ENCODE measurements around the gene OR5K3. TPM values are rescaled to one million over a fixed set of nuclear protein-coding genes. Genes with fewer than 3 reads are reported as not detected.
"Not testable (repeated sequence)": the region's sequence is repeated elsewhere in the genome, so short reads cannot be mapped to it uniquely, and the experiment has no call there.

The OR5K3 gene
- total RNA-seq, 1 experiment from 2014 or later = not detected

DNA sequence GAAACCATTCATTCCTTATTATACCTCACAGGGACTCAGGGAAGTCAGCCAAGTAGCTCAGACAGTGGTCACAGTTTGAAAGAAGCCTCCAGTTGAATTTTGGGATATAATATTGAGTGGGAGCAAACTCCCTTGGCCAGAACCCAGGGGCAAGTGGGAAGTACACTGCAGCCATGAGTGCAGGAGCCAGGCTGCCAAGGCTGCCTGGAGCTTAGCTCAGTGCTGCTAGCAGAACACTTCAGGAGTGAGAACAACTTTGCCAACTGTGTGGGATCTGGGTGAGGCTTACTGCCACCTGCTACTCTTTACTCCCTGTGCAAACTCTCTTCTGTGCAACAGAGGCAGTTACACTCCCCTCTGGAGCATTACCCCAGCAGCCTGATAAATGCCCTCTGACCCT, 4.6 kb downstream of the OR5K3 start:
- no peak overlapping the region for H2BK20ac ChIP-seq (ENCODE audit: low read depth, low read length, poor library complexity, severe bottlenecking)
- no peaks in the 10 kb centered on the region; the same call in 1 of the 2 replicates for H3K27me3 Mint-ChIP-seq (ENCODE audit: low read depth)
- no peak overlapping the region for H3T11ph ChIP-seq (ENCODE audit: low read length)
- no peak overlapping the region for H3K14ac ChIP-seq (ENCODE audit: insufficient read depth, low read length)
- peaks cover 0 to 22% of the 10 kb centered on the region in 2 experiments; a peak in 2 of 4 replicates for H3K4me1 Mint-ChIP-seq
- no peak overlapping the region for H3K56ac ChIP-seq (ENCODE audit: insufficient read length, low read depth, low read length)
- H3K27ac ChIP-seq (ENCODE audit: insufficient read length, low read depth, low read length) = no peak overlapping the region
- no peak overlapping the region for H2AFZ ChIP-seq (ENCODE audit: low read length)
- H2BK12ac ChIP-seq (ENCODE audit: insufficient read length, low read depth, low read length) = no peak overlapping the region
- no peaks in the 10 kb centered on the region for H3K79me1 ChIP-seq (ENCODE audit: insufficient read depth, low read depth, low read length, poor library complexity, severe bottlenecking)
- H3K79me2 ChIP-seq (ENCODE audit: insufficient read depth, low read length) = no peaks in the 10 kb centered on the region
- H3K23ac ChIP-seq (ENCODE audit: insufficient read length, low read depth, low read length) = no peak overlapping the region
- no peak overlapping the region for H2BK120ac ChIP-seq (ENCODE audit: low read depth, low read length, poor library complexity, severe bottlenecking)
- peaks cover 28 to 33% of the 10 kb centered on the region in 2 experiments for H3K9me3 Mint-ChIP-seq
- no peaks in the 10 kb centered on the region for H3K9me3 ChIP-seq (ENCODE audit: control insufficient read depth, low read depth, low read length)
- peaks cover 11 to 23% (median 17%) of the 10 kb centered on the region in 3 experiments for H3K36me3 Mint-ChIP-seq (ENCODE audit: insufficient read depth in 1 of 3, low read depth in 3 of 3)
- no peak overlapping the region for H3K9ac ChIP-seq (ENCODE audit: extremely low read depth, insufficient read length, low read length)
- H3K27ac Mint-ChIP-seq = no peak overlapping the region
- H3K4me3 Mint-ChIP-seq = no peak overlapping the region
- no peaks in the 10 kb centered on the region; the same call in 1 of the 2 replicates for H3K4me1 ChIP-seq (ENCODE audit: insufficient read depth, low read length)
- H4K5ac ChIP-seq (ENCODE audit: insufficient read length, low read depth, low read length) = no peak overlapping the region
- DNase-seq = no peak
- TF ChIP-seq, protein P1, sequence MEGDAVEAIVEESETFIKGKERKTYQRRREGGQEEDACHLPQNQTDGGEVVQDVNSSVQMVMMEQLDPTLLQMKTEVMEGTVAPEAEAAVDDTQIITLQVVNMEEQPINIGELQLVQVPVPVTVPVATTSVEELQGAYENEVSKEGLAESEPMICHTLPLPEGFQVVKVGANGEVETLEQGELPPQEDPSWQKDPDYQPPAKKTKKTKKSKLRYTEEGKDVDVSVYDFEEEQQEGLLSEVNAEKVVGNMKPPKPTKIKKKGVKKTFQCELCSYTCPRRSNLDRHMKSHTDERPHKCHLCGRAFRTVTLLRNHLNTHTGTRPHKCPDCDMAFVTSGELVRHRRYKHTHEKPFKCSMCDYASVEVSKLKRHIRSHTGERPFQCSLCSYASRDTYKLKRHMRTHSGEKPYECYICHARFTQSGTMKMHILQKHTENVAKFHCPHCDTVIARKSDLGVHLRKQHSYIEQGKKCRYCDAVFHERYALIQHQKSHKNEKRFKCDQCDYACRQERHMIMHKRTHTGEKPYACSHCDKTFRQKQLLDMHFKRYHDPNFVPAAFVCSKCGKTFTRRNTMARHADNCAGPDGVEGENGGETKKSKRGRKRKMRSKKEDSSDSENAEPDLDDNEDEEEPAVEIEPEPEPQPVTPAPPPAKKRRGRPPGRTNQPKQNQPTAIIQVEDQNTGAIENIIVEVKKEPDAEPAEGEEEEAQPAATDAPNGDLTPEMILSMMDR (conservative IDR thresholded peaks at IDR 0.05) = no peak
- H3K18ac ChIP-seq (ENCODE audit: insufficient read length, low read depth, low read length) = no peak overlapping the region
- H2AK5ac ChIP-seq (ENCODE audit: insufficient read length, low read length) = no peak overlapping the region
- H2BK5ac ChIP-seq (ENCODE audit: insufficient read length, low read length) = no peak overlapping the region
- H3K4me2 ChIP-seq (ENCODE audit: insufficient read depth, insufficient read length, low read length) = no peak overlapping the region
- H4K91ac ChIP-seq (ENCODE audit: insufficient read length, low read depth, low read length) = no peak overlapping the region
- H4K20me1 ChIP-seq (ENCODE audit: control insufficient read depth, insufficient read depth, insufficient read length) = no peaks in the 10 kb centered on the region
- H3K27me3 ChIP-seq (ENCODE audit: insufficient read depth, low read length) = no peaks in the 10 kb centered on the region
- H3K4ac ChIP-seq (ENCODE audit: low read depth, low read length) = no peak overlapping the region
- H4K8ac ChIP-seq (replicated peaks; ENCODE audit: insufficient read length, low read depth, low read length) = no peak overlapping the region
- no peak overlapping the region for H2BK15ac ChIP-seq (ENCODE audit: low read depth, low read length)
- no peaks in the 10 kb centered on the region for H3K23me2 ChIP-seq (ENCODE audit: insufficient read length, low read depth, low read length, poor library complexity, severe bottlenecking)

DNA sequence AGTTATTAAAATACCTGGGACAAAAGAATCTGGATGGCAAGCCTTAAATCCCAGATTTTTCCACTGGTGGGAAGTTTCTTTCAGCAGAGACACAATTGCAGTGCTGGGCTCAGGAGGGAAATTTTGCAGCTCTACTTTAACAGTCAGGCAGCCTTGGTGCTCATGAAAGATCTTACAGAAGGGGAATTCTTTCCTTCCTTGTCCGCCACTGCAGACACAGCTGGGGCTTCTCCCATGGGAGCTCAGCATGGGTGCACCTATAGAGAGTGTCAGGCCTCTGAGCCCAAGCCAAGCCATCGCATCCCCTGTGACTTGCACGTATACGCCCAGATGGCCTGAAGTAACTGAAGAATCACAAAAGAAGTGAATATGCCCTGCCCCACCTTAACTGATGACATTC, 6.0 kb downstream of the OR5K3 start:
- H4K20me1 ChIP-seq (ENCODE audit: control insufficient read depth, insufficient read depth, insufficient read length); H3K9ac ChIP-seq (ENCODE audit: extremely low read depth, insufficient read length, low read length); H2AFZ ChIP-seq (ENCODE audit: low read length); H3K4ac ChIP-seq (ENCODE audit: low read depth, low read length); H2BK120ac ChIP-seq (ENCODE audit: low read depth, low read length, poor library complexity, severe bottlenecking); H2BK20ac ChIP-seq (ENCODE audit: low read depth, low read length, poor library complexity, severe bottlenecking); H4K5ac ChIP-seq (ENCODE audit: insufficient read length, low read depth, low read length); H3K27me3 Mint-ChIP-seq (ENCODE audit: low read depth); H3K27me3 ChIP-seq (ENCODE audit: insufficient read depth, low read length); H3K4me2 ChIP-seq (ENCODE audit: insufficient read depth, insufficient read length, low read length); H3K56ac ChIP-seq (ENCODE audit: insufficient read length, low read depth, low read length); H3K9me3 ChIP-seq (ENCODE audit: control insufficient read depth, low read depth, low read length); H4K91ac ChIP-seq (ENCODE audit: insufficient read length, low read depth, low read length); H3K4me1 ChIP-seq (ENCODE audit: insufficient read depth, low read length); H3K14ac ChIP-seq (ENCODE audit: insufficient read depth, low read length); H3K27ac Mint-ChIP-seq; H2BK15ac ChIP-seq (ENCODE audit: low read depth, low read length); H3K23ac ChIP-seq (ENCODE audit: insufficient read length, low read depth, low read length); H2BK12ac ChIP-seq (ENCODE audit: insufficient read length, low read depth, low read length); H3K23me2 ChIP-seq (ENCODE audit: insufficient read length, low read depth, low read length, poor library complexity, severe bottlenecking); H3K27ac ChIP-seq (ENCODE audit: insufficient read length, low read depth, low read length); H2BK5ac ChIP-seq (ENCODE audit: insufficient read length, low read length); H3K79me1 ChIP-seq (ENCODE audit: insufficient read depth, low read depth, low read length, poor library complexity, severe bottlenecking); H3K18ac ChIP-seq (ENCODE audit: insufficient read length, low read depth, low read length); H2AK5ac ChIP-seq (ENCODE audit: insufficient read length, low read length); H3K79me2 ChIP-seq (ENCODE audit: insufficient read depth, low read length); H3T11ph ChIP-seq (ENCODE audit: low read length); H4K8ac ChIP-seq (replicated peaks; ENCODE audit: insufficient read length, low read depth, low read length); H3K4me3 Mint-ChIP-seq: not testable (repeated sequence)
- Mint-ChIP-seq H3K4me1 (peaks cover 0 to 22% of the 10 kb centered on the region in 2 experiments; a peak in 2 of 4 replicates), H3K36me3 (ENCODE audit: insufficient read depth in 1 of 3, low read depth in 3 of 3) (peaks cover 14 to 30% (median 25%) of the 10 kb centered on the region in 3 experiments), H3K9me3 (peaks cover 32 to 44% of the 10 kb centered on the region in 2 experiments)
- WGBS (ENCODE audit: extremely low coverage, insufficient read length, low lambda C conversion rate) = no CpG with 5 or more reads among the region's 4 CpGs
- peak; percentile 40 for DNase-seq
